HG02943 (cell line): ENCODE measurements around the gene ADARB2.
"Not testable (repeated sequence)": the region's sequence is repeated elsewhere in the genome, so short reads cannot be mapped to it uniquely, and the experiment has no call there.

Source experiments
- ATAC-seq: cut with Tn5 transposase; IDR thresholded peaks from one replicate; pipeline ENCODE4 v1.9.1; 2021; ENCODE audit warnings: mild to moderate bottlenecking, low read depth, moderate library complexity; ENCODE audit not compliant: unreplicated experiment

Gene ADARB2

DNA sequence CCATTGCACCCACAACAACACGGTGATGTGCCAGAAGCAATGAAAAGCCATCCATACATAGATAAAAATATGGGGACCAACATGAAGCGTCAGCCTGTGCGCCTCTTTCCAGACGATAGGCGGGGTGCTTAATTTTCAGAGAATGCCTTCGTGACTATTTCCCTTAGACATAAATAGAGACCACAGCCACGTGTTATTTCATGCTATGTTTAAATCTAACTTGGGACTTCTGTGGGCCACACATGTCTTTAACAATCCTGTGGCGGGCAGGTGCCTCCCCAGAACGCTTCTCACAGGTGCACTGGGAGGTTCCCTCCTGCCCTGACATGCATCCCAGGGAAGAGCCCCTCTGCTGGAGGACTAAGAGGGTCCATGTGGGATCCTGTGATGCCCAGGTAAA lies 259.7 kb downstream of the ADARB2 start:
- no peak for ATAC-seq

DNA sequence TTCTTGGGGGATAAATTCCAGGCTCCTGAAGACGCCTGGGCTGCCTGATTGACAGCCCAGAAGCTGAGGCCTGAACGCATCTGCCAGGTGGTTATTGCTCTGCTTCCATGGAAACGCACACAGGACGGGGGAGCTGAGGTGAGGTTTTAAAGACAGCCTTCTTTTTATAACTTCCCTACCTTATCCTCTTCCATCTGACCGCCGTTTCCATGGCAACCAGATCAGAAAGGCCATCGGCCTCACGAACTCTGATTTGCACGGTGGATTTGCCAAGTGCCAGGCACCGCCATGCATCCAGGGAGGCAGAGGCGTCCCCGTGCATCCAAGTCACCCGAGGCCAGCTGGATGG lies 260.9 kb downstream of the ADARB2 start:
- no peak for ATAC-seq

DNA sequence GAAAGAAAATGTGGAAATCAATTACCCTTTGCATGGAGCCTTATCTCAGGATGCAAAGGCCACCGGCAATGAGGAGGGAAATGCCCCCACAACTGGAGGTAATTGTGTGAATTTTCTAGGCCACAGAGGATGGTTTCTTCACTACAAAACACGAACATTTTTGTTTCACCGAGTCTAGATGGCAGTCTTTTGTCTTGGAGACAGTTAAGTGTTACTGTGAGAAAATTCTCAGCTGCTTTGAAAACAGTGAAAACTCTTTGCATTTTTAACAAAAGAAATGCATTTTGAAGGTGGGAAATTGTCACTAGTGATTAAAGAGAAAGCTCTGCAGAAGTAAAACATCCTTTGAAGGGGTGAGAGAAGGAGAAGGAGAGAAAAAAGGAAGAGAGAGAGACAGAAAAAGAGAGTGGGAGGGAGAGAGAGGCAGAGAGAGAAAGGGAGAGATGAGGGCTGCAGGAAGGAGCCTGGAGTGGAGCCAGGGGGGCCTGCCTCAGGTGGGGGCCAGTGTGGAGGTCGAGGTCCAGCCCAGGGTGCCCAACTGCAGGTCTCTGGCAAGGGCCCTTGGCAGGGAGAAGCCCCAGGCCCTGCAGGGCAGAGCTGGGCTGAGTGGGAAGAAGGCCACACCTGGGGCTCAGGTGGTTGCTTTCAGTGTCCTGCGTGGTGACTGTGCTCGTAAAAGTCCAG lies 261.4 kb downstream of the ADARB2 start:
- no peak for ATAC-seq

DNA sequence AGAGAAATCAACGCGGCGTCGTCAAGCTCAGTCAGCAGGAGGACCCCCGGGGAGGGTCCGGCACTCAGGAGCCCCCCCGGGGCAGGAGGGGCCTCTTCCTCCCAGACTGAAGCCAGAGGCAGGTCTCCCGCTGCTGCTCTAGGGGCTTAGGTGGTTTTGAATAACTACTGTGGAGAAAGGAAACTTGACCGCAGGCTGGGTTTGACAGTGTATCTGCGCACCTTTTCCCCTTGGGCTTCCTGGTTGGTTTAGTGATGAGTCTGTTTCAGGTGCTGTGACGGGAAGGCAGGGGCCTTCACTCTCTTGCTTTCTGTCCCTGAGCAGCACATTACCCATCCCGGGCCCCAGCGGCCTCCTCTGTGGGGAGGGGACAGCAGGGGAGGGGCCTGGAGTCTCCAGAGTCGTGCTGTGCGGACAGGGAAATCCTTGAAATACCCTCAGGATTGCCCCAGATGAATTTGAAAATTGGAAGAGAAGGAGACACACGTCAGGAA lies 262.2 kb downstream of the ADARB2 start:
- no peak for ATAC-seq

DNA sequence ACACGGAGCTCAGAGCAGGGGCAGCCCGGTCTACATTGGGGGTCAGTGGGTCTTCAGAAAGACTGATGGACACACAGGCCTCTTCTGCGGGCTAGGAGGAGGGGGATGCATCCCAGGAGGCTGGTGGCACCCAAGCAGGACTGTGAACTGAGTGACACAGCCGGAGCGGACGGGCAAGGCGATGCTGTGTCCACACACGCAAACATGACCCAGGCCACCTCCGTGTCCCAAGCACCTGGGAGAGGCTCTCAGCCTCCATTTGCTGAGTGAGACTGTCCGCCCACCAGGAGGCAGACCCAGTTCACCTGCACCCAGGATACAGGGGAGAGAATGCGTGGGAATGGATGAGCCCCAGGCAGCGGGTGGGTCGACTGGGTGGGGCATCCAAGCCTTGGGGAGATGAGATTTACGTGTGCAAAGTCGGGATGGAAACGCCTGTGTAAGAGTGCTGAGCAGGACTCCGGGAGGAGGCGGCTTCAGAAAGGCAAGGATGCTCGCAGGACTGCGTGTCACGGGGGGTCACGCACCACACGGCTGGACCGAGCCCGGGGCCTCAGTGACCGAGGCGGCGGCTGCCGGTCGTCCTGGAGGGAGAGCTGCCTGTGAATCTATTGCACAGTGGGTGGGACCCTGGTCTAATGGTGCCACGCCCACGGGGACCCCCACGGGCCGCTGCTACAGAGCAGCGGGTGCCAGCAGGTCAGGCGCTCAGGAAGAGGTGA lies 262.8 kb downstream of the ADARB2 start:
- no peak for ATAC-seq

DNA sequence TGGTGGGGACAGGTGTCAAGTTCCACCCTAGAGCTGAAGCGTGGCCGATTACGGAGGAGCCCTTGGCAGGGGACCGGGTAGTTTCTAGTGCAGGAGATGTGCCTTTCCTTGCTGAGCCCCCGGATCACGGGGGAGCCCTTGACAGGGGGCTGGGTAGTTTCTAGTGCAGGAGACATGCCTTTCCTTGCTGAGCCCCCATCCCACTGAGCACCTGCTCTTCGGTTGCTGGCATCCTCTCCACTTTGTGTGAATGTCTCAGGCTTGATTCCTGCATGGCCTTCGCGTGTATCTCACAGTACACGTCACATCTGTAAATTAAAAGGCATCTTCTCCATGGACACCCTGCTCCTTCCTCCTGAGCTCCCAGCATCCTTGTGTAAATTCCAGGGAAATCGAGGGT lies 263.5 kb downstream of the ADARB2 start:
- ATAC-seq, result no peak

DNA sequence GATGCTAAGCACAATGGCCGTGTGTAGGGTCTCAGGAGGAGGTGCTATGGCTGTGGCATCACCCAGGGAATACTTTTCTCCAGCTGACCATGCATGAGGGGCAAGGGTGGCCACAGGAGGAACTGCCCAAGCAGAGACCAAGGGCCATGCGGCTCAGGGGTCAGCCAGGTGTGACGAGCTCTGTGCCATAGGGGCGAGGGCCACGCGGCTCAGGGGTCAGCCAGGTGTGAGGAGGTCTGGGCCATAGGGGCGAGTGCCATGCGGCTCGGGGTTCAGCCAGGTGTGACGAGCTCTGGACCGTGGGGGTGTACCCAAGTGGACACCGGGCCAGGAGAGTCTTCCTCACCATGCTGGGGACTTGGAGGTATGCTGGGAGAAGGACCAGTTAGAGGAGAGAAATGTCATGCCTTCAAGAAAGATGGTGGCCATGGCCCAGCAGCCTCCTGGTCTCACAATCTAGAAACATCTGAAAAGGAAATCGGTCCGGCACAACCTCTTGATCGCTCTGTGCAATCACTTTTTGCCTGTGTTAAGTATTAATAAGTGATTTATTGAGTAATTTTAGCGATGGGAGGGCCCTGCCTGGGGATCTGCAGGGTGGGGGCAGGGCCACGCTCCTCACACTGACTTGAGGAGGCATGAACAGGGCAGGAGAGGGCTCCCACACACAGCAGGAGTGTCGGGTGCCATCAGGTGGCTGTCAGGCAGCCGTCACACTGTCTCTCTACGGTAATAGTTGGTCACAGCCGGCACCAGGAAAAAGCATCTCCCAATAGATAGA lies 265.0 kb downstream of the ADARB2 start:
- ATAC-seq, result no peak

DNA sequence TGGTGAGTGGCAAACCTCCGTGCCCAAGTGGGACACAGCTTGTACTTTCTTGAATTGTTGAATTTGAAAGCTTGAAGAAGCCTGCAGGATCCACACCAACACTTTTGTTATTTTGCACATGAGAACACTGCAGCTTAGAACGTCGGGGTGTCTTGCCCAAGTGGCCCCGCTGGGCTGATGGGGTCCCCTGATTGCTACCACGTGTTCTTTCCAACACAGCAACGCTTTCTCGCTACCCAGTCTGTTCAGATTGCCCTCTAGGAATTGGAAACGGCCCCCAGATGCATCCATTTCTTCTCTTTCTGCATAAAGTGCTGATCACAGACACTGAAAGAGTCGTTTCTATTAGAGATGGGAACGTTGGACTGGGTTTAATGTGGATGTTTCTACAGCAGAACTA lies 268.5 kb downstream of the ADARB2 start:
- no peak for ATAC-seq

DNA sequence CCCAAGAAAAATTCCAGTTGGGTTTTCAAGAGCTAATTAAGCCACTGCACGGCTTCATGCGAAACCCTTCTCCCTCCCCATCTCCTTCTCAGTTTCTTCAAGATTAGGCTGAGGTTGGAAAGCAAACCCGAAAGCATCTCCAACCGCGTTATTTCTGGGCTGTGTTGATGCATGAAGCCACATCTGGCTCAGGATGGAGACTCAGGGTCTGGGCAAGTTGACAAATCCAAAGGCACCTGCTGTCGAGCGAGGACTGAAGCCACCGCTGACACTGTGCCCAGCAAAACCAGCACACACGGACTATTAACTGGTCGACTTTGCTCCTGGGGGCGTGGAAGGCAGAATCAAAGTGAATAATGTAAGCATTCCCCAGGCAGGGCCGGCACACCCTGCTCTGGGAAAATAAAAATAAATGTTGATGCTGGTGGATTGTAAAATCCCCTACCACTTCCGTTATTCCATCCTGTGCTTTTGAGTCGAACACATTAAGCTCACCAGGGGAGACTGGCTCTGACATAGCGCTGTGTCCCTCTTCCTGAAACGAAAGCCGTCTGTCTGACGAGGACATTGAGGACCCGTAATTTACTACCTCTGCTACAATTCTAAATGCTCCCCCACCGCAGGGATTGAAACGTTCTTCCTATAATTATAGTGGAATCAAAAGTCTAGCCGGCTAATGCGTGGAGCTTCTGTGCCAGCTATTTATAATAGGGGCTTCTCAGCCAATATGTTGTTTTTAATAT lies 269.8 kb downstream of the ADARB2 start:
- no peak for ATAC-seq

DNA sequence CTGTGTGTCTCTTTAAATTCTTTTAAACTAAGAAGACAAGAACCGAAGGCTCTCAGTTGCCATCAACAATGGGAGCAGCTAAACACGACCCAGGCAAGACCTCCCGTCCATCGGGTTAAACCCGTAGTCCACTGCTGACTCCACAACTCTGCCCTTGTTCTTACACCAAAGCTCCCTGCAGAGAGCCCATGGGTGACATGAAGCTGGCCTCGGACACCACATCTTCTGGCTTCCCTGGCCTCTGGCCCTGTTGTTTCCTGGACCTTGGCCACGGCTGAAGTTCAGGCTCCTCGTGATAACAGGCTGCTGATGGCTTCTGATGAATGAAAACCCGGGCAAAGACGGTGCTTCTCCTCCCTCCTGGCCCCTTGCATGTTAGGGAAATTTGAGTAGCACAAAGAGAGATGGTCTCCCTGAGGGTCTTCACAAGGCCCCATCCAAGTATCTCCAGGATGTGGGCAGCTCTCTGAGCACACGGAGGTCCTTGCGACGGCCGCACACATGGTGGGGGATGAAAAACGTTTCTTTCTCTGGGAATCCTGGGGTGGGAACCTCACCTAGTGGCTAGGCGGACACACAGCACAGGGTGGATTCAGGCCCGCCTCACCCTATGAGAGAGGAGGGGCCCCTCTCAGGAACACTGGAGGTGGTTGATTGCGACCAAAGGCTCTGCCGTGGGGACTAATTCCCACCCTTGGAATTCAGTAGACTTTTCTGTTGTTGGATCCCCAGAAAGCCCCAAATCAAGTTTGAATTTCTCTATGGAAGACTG lies 271.1 kb downstream of the ADARB2 start:
- no peak for ATAC-seq

DNA sequence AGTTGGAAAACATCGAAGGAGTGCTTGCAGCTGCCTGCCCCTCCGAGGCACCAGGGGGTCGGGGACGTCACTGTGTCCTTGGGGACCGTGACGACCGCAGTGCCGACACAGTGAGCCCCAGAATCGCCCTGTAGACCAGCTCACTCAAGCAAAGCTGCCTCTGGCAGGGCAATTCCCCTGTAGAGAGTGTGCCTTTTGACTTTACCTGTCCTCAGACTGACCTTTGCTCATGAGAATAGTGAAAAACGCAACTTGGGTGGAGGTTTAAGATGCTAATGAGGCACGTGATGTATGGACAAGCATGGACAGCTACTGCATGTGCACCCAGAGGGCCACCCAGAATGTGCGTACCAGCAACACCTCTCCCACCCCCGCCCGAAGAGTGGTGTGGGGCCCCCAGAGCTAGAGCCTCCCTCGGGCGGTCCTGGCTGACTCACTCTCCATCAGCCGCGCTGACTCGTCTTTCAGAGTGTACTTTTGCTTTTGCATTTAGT lies 271.9 kb downstream of the ADARB2 start:
- peak; percentile 69 for ATAC-seq

DNA sequence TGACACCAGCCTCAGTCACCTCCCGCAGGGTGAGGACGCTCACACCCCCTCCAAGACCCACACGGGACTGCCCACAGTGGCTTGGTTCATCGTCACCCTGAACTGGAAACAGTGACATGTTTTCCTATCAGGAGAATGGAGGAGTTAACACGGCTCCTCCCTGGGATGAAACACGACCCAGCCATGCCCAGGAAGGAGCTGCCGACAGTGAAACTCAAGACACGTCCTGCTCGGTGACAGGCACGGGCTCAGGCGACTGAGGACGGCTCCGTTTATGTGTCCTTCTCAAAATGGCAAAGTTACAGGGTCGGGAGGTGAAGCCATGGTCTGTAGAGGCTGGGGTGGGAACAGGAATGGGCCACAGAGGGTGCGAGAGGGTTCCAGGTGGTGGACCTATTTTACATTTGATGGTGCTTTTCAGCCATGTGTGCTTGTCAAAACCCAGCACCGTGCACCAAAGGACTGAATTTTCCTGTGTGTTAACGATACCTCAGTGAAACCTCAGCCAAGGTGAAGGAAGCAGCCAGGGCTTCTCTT lies 272.4 kb downstream of the ADARB2 start:
- ATAC-seq, result no peak

DNA sequence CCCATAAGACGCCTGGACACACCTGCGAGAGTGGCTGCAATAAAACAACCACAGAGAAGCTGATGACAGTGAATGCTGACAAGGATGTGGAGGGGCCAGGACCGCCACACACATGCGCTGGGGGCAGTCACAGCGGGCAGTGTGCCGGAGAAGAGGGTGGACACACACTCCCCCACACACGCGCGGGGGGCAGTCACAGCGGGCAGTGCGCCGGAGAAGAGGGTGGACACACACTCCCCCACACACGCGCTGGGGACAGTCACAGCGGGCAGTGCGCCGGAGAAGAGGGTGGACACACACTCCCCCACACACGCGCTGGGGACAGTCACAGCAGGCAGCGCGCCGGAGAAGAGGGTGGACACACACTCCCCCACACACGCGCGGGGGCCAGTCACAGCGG lies 273.4 kb downstream of the ADARB2 start:
- not testable (repeated sequence) for ATAC-seq

DNA sequence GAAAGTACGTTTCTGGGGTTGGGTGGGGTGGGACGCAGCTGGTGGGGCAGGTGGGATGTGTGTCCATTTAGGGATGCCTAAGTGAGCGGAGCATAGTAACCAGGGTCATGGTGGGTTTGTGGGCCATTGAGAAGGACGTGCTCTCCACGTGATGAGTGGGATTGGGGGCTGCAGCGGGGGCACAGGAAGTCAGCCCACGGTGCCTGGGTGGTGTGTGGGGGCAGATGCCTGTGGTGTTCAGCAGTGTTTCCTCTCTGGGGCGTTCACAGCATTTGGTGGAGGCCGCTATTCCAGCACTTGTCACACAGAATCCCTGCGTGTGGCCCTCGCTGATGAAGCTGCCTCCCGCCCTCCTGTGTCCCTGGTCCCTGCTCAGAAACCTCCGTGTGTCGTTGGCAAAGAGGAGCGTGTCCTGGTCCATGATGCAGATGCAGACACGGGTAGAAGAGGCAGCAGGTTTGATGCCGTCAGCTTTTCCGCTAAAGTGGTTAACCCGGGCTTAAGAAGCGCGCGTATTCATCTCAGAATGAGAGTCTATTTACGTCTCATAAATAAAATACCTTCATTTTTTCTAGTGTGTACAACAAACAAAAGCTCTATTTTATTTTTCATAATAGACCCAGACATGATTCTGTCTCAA lies 274.2 kb downstream of the ADARB2 start:
- no peak for ATAC-seq

DNA sequence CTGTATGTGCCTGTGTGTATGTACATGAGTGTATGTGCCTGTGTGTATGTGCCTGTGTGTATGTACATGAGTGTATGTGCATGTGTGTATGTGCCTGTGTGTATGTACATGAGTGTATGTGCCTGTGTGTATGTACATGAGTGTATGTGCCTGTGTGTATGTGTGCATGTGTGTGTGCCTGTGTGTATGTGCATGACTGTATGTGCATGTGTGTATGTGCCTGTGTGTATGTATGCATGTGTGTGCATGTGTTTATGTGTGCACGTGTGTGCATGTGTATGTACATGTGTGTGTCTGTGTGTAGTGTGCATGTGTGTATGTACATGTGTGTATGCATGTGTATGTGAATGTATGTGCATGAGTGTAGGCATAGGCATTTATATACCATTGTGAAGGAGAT lies 274.8 kb downstream of the ADARB2 start:
- no peak for ATAC-seq

DNA sequence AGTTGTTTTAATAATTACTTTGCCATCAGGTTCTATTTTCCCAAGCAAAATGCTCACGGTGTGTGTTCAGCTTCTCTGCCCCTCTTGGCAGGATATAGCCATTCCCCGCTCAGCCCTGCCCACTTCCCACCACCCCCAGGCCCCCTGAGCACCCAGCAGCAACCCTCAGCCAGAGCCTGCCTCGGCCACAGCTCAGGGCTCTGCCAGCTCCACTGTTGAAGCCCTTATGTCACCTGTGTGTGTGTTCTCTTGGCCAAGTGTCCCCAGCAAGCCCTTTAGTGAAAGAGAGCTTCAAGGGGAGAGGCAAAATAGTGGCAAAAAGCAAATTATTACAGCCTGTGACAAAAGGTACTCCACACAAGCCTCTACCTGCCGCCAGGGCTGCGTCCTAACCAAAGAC lies 275.3 kb downstream of the ADARB2 start:
- no peak for ATAC-seq

DNA sequence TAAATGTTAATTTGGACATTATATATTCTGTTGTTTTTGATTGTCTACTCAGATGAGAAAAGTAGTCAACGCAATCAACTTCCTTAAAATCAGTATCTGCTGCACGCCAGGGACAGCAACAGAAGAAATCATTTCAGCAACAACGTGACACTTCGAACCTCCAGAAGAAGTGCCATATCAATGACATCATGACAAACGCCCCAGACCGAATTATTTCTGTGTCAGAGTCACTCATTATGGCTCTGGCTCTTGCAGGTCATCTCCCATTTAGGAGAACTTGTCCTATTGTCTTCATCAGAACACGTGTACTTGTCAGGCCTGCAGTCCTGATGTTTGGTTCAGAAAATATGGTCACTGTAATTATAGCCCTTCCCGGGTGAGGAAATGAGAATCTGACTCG lies 276.3 kb downstream of the ADARB2 start:
- no peak for ATAC-seq

DNA sequence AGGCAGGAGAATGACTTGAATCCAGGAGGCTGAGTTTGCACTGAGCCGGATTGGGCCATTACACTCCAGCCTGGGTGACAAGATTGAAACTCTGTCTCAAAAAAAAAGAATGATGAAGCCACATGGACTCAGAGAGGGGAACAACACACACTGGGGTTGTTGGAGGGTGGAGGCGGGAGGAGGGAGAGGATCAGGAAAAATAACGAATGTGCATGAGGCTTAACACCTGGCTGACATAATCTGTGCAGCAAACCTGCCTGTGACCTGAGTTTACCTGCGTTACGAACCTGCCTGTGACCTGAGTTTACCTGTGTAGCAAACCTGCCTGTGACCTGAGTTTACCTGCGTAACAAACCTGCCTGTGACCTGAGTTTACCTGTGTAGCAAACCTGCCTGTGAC lies 277.7 kb downstream of the ADARB2 start:
- not testable (repeated sequence) for ATAC-seq

DNA sequence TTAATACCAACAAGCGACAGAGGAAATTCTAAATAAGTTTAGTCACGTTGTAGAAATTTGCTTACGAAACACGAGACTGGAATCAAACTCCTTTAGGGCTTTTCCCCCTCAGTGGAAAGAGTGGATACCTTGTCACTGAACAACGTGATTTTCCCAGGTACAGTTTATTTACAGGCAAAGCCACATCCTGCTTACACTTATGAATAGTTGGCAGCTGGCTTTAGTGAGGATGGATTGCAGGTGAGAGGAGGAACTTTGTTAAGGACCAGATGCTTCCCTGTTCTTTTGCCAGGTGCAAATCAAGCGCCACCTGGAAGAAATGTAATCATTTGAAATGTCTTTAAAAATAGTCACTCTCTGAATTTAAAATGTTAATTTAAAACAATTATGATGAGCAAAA lies 282.4 kb downstream of the ADARB2 start:
- ATAC-seq, result no peak
